Lower leg skin (tissue), 4 donors: ENCODE measurements around the gene ACOX3. TPM values are rescaled to one million over a fixed set of nuclear protein-coding genes. Genes with fewer than 3 reads are reported as not detected.
A peak's percentile ranks its signal among the peaks of the same experiment; 100 is the strongest.
"Not testable (repeated sequence)": the region's sequence is repeated elsewhere in the genome, so short reads cannot be mapped to it uniquely, and the experiment has no call there.

Experiments
- DNase-seq, 2 donors: peaks; one replicate each; pipeline ENCODE4 v3.0.0-alpha.2; 2019; ENCODE audit warnings: low spot score in 2 of 2
- H3K4me3 ChIP-seq: fragments of 200-600 bp; sonication (generic); 2 replicates; pipeline ENCODE4 v1.5.1; 2017; ENCODE audit warnings: mild to moderate bottlenecking, low read depth; ENCODE audit not compliant: poor library complexity, severe bottlenecking
- CTCF ChIP-seq, 3 donors: fragments of 450-650 bp; IDR thresholded peaks; one replicate each; pipeline ENCODE4 v1.5.1; 2016; ENCODE audit warnings: antibody characterized with exemption in 3 of 3, mild to moderate bottlenecking in 3 of 3, moderate library complexity in 2 of 3
- POLR2A ChIP-seq, 2 donors: fragments of 450-650 bp; IDR thresholded peaks; one replicate each; pipeline ENCODE4 v1.6.1; 2016 to 2017; ENCODE audit warnings: antibody characterized with exemption in 2 of 2, mild to moderate bottlenecking in 1 of 2, moderate library complexity in 1 of 2
- WGBS, 2 donors: methylation state at CpG; one replicate each; pipeline ENCODE4 v1.1.5; 2018; 5-methylcytosine and 5-hydroxymethylcytosine counted together
- intact Hi-C: fragments of 100-400 bp; cut with DNase I; formaldehyde crosslinking; loops from one replicate; pipeline ENCODE4 v1.15.0; 2023; ENCODE audit warnings: low total_unique reads
- total RNA-seq, 4 donors: library from RNA; depleted of rRNA; stranded (reverse); fragments of >200 nt; gene quantifications; one replicate each; pipeline ENCODE4 v1.1.0, GENCODE V29; 2016

ACOX3 gene
- total RNA-seq, 4 donors from 2014 or later, result 37.5 to 55.9 (median 41.2) TPM

GRCh38 chr4:8351931-8352367 is 88.6 kb downstream of the ACOX3 start:
- intact Hi-C loops, result no loop called here
- no peak for TF ChIP-seq CTCF (IDR thresholded peaks at IDR 0.05)
- no peak for TF ChIP-seq POLR2A (IDR thresholded peaks at IDR 0.05)
- no peak overlapping the region for H3K4me3 ChIP-seq
- 51 to 53% methylated on average over 8 of the region's 8 CpGs for WGBS, 2 donors
- DNase-seq, result no peak

- intact Hi-C loops, result no loop called here
- TF ChIP-seq CTCF (IDR thresholded peaks at IDR 0.05) (no peak), POLR2A (IDR thresholded peaks at IDR 0.05) (no peak)
- DNase-seq, result peak in 1 of 2 donors; percentile 65
- WGBS, 2 donors, result 87 to 92% methylated on average over 17 to 19 of the region's 19 CpGs
- H3K4me3 ChIP-seq, result no peak overlapping the region
Measured at GRCh38 chr4:8350841-8351461, 89.6 kb downstream of the ACOX3 start.

DNA sequence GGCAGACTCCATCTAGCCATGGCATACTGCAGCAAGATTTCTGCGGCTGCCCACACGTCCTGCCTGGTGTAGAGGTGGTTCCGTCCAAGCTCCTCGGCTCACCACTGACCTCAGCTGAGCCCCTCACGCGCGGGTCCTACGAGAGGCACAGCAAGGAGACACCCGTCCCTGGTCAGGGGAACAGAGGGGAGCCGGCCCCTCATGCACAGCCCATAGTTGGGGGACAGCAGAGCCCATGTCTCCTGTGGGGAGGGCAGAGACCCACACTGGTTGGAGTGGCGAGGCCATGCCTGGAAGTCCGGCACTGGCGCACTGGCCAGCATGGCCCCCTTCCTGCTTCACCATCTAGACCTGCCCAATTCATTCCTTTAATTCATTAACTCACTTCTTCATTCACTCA is 90.2 kb downstream of the ACOX3 start:
- 98% methylated on average over 13 of the region's 13 CpGs for WGBS, 2 donors

GRCh38 chr4:8349664-8350236 is 90.8 kb downstream of the ACOX3 start:
- TF ChIP-seq POLR2A (IDR thresholded peaks at IDR 0.05), result no peak
- TF ChIP-seq CTCF (IDR thresholded peaks at IDR 0.05), result no peak
- H3K4me3 ChIP-seq, result no peak overlapping the region
- DNase-seq, result peak in 1 of 2 donors; percentile 52
- intact Hi-C loops, result no loop called here
- 82 to 84% methylated on average over 7 of the region's 7 CpGs for WGBS, 2 donors

More for the DNA sequence above, 90.2 kb downstream of the ACOX3 start:
- no peak overlapping the region for H3K4me3 ChIP-seq
- TF ChIP-seq POLR2A (IDR thresholded peaks at IDR 0.05) (no peak), CTCF (IDR thresholded peaks at IDR 0.05) (no peak)
- intact Hi-C loops, result no loop called here
- peak in 1 of 2 donors; percentile 59 for DNase-seq

DNA sequence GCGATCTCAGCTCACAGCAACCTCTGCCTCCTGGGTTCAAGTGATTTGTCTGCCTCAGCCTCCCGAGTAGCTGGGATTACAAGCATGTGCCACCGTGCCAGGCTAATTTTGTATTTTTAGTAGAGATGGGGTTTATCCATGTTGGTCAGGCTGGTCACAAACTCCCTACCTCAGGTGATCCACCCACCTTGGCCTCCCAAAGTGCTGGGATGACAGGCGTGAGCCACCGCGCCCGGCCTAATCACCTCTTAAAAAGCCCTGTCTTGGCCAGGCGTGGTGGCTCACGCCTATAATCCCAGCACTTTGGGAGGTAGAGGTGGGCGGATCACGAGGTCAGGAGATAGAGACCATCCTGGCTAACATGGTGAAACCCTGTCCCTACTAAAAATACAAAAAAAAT is 91.3 kb downstream of the ACOX3 start:
- intact Hi-C loops, H3K4me3 ChIP-seq: not testable (repeated sequence)
- 92 to 93% methylated on average over 11 of the region's 11 CpGs for WGBS, 2 donors
- DNase-seq, result peak in 1 of 2 donors; percentile 56

DNA sequence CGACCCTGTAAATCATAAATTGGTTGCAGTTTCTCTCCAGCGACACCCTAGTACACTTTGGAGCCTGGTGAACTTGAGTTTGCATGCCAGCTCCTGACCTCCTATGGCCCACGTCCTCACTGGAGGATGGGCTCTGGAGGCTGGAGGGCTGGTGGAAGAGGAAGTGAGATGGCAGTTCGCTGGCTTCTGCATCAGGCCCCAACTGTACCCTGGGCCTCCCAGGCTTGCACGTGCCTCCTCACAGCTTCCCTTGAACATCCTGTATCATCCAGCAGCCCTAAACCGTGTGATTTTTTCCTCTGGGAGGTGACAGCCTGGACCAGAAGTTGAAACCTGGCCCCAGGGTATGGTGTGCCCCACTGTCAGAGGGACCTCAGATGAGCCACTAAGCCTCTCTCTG is 92.5 kb downstream of the ACOX3 start:
- TF ChIP-seq CTCF (IDR thresholded peaks at IDR 0.05) (no peak), POLR2A (IDR thresholded peaks at IDR 0.05) (no peak)
- peak in 1 of 2 donors; percentile 36 for DNase-seq
- no peak overlapping the region for H3K4me3 ChIP-seq
- intact Hi-C loops, result no loop called here
- 68 to 74% methylated on average over 6 of the region's 6 CpGs for WGBS, 2 donors
